ENCODE measurements around the gene RPL14.
"Not testable (repeated sequence)": the region's sequence is repeated elsewhere in the genome, so short reads cannot be mapped to it uniquely, and the experiment has no call there.

Gene RPL14

DNA sequence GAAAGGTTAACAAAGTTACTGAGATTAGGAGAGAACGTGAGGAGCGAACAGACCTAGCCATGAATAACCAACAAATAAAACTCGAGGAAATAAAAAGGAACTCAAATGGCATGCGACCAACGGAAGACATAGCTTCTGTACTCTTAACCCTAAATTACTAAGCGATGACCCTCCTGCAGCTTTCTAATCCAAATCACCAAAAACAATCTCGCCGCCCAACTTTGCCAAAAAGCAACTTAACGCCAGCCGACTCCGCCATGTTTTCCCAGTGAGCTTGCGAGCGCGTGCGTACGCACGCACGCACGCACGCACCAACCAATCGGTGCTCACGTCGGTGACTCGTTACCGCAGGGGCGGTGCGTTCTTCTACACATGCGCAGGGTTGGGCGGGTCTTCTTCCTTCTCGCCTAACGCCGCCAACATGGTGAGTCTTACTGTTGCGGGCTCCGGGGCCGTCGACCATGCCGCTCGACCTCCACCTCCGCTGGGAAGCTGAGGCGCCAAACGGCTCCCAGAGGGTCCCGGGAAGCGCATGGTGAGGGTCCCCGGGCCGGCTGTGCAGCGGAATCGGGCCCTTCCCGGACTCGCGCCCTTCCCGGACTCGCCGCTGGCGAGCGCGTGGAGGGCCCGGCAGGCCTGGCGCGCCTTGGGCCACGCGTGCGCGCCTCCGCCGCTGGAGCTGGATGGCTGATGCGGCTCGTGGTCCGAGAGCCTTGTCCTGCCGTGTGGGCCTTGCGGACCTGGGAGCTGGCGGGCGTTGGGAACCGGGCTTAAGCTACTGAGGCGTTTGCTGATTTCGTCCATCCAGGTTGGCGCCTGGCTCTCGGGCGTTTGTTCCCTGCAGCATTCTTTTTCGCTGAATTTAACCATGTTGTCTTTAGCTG lies at the start of gene RPL14:
RPL14 (plus strand) TSS at position 400 of the 884 bp plus-strand sequence; CDS start at position 533, 133 bp downstream.
- DNase-seq (ENCODE audit: low spot score), result peak; percentile 94

DNA sequence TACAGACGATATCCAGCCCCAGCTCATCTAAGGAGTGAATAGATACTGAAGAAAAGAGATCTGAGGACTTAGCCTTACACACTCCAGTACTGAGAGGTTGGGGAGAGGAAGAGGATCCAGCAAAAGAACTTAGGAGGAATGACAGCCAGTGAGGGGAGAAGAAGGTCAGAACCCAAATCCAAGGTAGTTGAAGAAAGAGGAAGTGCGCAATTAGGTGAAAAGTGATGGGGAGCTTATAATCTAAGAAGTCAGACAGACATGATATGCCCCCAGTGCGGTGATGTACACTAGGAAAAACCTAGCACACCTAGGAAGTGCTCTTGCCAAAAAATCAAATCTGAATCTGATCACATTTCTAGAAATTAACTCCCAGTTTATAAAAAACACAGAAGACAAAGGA lies 49.5 kb upstream of the RPL14 start:
- DNase-seq (ENCODE audit: low spot score), result no peak

DNA sequence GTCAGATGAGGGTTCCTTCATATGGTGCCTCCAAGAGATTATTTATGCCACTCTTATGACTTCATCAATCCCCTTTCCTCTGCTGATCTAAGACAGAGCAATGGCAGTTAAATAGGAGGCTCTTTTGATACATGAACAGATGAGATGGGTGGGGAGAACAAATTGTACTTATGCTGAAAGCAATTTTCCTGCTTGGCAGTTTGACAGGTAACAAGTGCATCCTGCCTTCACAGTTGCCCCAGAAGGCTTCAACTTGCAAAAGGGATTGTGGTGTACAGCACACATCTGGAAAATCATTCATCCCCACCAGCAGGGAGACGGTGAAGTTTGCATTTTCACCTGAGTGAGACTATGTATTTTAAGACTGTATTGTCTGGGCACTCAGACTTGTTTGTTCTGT lies 42.9 kb upstream of the RPL14 start:
- DNase-seq (ENCODE audit: low spot score), result no peak

DNA sequence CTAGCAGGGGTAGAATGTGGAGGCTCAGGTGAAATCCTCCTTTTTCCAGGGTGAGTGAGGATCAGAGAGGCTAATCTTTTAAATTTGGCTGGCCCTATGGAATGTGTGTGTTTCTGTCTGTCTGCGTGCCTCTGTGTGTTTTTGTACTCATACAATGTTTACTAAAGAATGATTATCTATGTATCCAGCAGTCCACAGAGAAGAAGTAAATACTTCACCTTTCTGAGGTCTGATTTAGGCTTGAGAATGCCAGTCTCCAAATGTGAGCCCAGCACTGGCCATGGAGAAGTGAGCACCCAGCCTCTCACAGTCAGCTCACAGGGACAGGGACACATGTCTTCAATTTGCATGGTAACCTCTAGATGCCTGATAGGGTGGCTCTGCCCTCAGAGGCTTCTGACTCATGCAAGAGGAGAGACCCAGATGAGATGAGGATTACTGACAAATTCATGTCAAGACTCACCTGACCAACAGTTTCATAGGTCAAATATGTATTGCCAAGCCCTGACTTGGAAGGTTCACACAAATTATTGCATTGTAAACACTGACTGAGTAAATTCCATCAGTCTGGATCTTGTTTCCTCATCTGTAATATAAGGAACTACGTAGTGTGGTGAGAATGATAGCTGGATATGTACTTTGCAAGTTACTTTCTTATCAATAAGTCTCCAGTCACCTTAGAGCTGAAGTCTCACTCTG lies 39.1 kb upstream of the RPL14 start:
- DNase-seq (ENCODE audit: low spot score), result no peak

DNA sequence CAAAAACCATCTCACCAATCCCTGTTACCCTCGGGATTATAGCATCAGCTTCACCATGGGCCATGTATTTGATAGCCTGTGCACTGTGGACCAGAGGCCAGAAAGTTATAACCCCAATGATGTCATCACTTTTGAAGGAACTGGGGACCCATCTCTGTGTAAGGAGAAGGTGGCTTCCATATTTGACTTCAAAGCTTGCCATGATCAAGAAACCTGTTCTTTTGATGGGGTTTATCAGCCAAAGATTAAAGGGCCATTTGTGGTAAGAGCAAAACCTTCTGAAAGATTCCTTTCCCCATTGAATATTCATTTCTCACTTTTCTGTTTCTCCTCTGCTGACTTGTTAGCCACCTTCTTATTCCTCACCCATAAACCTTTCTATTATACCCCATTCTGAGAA lies 34.3 kb upstream of the RPL14 start:
- DNase-seq (ENCODE audit: low spot score), result no peak

DNA sequence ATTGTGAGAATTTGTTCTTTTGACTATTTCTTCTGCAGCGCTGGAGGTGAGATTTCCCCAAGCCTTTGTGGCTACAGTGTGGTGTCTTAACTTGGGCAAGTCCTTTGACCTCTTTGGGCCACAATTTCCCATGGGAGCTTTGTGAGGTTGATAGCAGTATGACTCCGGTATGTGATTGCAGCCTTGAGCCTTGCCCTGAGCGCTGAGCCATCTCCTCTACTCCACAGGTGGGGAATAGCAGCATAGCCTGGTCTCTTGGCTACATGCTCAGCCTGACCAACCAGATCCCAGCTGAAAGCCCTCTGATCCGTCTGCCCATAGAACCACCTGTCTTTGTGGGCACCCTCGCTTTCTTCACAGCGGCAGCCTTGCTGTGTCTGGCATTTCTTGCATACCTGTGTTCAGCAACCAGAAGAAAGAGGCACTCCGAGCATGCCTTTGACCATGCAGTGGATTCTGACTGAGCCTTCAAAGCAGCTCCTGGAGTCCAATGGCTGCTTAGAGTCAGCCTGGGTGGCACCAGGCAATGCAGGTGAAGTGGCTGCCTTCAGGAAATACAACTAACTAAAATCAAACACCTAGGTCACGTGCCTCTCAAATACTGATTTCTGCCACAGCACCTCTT lies 30.0 kb upstream of the RPL14 start:
- no peak for DNase-seq (ENCODE audit: low spot score)

DNA sequence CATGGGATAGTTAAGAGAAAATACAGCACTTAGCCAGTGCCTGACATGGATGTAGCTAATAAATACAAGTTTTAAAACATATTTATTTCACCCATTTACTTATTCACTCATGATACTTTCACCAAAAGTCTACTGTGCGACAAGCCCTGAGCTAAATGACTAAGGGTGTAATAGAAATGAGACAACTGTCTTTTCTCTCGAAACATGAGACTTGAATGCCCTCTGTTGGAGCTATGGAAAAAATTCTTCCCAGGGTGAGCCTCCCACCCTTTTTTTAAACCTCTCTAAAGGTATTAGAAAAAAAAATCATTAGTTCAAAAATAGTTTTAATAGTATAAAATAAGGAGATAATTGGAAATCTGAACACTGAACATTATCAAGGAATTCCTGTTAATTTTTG lies 24.3 kb upstream of the RPL14 start:
- no peak for DNase-seq (ENCODE audit: low spot score)

DNA sequence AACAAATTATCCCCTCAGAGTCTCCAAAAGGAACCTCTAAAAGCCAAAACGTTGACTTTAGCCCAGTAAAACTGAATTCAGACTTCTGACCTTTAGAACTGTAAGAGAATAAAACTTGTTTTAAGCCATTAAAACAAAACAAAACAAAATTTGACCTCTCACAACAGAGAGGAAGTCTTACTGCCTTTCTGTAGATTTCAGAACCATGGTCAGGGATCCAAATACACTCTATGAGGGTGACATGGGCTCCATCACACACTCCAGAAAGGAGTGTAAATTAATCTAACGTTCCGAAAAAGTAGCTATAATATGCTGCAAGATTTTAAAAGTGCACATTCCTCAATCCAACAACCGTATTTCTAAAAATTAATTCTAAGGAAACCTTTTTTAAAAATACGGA lies 19.2 kb upstream of the RPL14 start:
- no peak for DNase-seq (ENCODE audit: low spot score)

DNA sequence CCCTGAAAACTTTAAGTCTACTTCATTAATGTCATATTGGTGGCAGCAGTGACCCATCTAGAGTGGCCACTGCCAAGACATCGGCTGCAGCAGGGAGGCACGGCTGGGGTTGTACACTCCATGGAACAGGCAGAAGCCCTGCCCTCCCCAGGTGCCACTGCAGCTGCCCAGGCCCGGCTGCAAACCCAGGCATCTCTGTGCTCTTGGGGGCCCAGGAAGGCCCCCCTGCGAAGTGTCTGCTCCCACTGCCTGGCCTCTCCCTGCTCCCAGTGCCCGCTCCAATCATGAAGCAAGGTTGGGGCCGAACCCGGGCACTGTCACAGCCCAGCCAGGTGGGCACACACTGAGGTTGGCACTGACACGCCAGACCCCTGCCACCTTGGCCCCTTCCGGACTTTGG lies 12.1 kb upstream of the RPL14 start:
- DNase-seq (ENCODE audit: low spot score), result no peak

DNA sequence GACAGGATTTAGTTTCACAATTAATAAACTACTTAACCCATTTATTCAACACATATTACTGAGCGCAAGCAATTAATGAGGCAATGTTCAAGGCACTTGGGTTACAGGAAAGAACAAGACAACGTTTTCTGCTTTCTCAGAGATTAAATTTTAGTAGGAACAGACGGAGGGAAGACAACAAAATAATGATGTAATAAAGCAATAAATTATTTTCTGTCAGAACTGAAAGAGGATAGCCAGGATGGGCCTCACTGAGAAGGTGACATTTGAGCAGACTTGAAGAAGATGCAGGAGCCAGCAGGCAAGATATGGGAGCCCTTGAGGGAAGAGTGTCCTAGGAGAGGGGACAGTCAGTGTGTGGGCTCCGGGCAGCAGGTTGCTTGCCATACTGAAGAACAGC lies 11.3 kb upstream of the RPL14 start:
- no peak for DNase-seq (ENCODE audit: low spot score)

DNA sequence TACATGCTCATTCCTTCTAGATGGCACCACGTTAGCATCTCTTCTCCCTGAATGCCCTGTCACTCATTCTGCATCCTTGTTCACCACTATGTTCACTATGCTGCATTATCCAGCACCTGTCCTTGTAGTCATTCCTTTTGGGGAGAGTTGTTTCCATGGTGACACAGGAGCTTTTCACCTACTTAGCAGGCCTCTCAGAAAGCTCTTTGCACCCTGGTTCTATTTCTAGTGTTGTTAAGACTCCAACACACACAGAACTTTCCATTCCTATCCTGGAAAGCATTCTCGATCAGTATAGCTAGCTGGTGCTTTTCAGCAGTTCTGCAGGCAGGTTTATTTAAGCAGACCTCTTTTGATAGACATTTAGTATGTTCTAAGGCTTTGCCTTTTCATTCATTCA lies 6.7 kb upstream of the RPL14 start:
- DNase-seq (ENCODE audit: low spot score), result no peak

DNA sequence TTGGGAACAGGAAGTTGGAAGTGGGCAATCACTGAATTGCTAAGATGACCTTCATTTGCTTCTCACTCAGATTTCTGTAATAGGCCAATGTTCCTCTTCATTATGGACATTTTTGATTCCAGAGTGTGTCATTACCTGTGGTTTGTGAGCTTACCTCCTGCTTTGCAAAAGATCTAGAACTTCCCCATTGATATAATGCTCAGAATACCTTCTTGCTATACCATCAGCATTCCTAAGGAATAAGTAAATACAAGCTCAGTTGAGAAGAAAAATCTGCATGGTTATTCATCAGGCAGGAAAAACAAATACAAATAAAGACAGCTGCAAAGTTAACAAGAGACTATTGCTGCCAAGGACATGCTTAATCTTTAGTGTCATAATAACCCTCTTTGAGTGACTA lies 5.6 kb upstream of the RPL14 start:
- DNase-seq (ENCODE audit: low spot score), result no peak

DNA sequence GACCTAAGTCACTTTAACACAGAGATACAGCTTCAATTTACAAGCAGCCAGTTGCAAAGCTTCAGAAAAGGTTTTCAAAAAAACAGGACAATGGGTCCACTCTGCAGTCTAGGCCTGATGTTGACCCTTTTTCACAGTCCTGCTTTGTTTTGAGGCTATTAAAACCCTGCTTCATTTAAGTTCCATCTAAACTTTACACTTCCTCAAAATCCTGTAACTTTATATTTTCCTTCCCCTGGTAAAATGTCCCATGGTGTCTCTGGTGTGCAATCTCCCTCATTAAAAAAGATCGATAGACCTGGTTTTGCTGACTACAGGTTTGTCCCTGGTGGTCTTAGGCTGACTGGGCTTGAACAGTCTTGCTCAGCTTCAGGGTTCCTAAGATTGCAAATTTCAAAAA lies 5.1 kb upstream of the RPL14 start:
- DNase-seq (ENCODE audit: low spot score), result no peak

DNA sequence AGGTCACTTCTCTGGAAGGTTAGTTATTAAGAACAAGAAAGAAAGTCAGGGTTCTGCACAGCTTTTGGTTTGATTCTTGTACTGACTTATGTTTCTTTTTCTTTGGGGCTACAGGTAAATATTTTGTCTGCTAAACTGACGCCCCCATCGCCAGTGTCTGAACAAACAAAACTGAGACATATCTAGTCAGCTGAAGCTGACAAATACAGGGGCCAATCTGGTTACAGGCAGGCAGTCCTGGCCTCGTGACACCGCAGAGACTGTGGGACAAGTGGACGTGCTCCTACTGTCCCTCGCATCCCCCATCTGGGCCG lies 4.6 kb upstream of the RPL14 start:
- no peak for DNase-seq (ENCODE audit: low spot score)

DNA sequence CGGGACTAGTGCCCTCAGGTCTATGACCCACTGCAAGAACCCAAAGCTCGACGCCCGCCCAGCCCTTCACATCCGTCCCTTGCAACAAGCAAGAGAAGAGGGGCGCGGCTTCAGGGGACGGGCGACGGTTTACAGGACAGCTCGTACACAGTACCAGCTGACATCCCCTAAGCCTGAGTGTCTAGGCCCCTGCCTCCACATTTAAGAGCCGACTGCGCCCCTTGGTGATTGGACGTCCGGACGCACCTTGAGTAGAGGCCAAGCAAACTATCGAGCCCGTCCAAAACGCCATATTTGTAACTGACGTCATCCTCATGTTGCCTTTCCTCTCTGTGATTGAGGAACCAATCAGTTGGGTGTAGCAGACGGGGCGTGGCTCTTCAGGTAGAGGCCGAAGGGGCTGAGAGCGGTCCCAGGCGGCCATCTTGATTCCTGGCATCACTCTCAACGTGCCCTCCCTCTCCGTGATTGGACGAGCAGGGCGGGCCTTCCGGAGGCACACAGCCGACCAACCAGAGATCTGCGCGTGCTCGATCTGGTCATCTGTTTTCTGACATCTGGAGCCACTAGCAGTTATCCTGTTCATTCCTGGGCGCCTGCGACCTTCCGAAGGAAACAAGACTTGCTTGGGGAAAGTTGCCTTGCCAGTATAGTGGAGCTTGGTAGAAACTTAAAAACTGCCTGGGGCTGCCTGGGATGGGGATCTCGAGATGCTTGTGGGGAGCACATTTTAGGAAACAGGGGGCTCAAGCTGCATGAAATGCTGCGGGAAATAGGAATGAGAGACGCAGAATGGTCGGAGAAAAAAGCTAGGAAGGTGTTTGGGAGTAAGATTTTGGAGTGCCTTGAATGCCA lies 4.0 kb upstream of the RPL14 start:
- peak; percentile 97 for DNase-seq (ENCODE audit: low spot score)

DNA sequence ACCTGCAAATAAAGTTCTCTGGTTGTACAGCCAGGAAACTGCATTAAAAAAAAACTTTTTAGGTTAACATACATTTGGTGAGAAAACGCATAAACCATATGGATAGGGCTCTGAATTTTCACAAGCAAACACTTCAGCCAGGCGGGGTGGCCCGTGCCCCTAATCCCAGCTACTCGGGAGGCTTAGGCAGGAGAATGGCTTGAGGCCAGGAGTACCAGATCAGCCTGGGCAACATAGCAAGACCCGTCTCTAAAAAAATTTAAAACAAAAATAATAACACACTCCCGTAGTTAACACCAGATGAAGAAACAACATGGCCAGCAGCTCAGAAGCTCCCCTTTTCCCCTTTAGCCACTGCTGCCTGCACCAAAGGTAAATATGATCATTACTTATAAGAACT lies 3.2 kb upstream of the RPL14 start:
- DNase-seq (ENCODE audit: low spot score), result no peak

DNA sequence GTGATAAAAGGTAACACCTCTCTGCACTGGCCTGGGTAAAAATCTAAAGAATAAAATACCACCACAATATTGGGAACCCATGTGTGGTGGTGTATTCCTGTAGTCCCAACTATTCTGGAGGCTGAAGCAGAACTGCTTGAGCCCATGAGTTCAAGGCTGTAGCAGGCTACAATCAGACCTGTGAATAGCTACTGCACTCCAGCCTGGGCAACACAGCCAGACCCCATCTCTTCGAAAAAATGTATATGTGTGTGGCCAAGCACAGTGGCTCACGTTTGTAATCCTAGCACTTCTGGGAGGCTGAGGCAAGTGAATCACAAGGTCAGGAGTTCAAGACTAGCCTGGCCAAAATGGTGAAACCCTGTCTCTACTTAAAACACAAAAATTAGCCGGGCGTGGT lies 1.8 kb upstream of the RPL14 start:
- DNase-seq (ENCODE audit: low spot score), result no peak

DNA sequence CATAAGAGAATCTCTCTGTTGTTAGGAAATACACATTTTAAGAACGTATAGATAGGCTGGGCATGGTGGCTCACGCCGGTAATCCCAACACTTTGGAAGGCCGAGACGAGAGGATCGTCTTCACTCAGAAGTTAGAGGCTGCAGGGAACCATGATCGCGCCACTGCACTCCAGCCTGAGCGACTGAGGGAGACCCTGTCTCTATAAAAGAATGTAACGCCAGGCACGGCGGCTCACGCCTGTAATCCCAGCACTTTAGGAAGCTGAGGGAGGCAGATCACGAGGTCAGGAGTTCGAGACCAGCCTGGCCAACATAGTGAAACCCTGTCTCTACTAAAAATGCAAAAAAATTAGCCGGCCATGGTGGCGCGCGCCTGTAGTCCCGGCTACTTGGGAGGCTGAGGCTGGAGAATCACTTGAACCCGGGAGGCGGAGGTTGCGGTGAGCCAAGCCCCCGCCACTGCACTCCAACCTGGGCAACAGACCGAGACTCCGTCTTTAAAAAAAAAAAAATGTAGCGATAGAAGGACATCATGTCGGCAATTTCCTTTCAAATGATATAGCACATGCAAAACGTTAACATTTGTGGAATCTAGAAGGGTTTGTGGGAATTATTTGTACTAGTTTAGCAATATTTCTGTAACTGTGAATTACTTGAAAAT lies 730 bp upstream of the RPL14 start:
- DNase-seq (ENCODE audit: low spot score), result no peak

DNA sequence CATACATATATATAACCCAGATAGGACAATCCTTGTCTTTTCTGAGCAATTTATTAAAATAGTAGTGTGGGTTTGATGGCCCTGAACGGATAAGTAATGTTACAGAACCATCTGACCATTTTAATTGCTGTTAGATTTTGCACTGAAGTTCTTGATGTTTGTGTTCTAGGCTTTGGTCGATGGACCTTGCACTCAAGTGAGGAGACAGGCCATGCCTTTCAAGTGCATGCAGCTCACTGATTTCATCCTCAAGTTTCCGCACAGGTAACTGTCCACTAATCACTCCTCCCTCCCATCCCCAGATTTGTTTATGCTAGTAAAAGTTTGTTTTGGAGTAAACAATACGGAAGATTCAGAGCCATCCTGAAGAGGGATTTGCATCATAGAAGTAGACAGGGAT lies 1.3 kb downstream of the RPL14 start:
- no peak for DNase-seq (ENCODE audit: low spot score)

DNA sequence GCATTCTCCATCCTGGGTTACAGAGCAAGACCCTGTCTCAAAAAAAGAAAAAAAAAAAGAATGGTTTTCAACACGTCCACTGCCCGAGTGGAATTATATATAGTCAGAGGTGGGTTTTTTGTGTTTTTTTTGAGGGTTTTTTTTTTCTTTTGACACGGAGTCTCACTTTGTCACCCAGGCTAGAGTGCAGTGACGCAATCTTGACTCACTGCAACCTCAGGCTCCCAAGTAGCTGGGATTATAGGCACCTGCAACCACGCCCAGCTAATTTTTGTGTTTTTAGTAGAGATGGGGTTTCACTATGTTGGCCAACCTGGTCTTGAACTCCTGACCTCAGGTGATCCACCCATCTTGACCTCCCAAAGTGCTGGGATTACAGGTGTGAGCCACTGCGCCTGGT lies 3.3 kb downstream of the RPL14 start:
- DNase-seq (ENCODE audit: low spot score), result not testable (repeated sequence)

DNA sequence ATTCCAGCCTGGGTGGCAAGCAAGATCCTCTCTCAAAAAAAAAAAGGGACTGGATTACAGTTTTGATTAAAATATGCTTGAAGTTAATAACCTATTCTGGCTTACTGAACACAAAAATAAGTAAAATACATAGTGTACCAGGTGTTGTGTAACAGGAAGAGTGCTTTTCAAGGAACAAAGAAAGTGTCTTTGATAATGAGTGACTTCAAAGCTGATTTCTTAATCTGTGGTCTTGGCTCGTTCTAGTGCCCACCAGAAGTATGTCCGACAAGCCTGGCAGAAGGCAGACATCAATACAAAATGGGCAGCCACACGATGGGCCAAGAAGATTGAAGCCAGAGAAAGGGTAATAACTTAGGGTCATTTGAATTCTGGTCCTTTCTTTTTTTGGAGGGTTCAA lies 4.0 kb downstream of the RPL14 start:
- DNase-seq (ENCODE audit: low spot score), result no peak

DNA sequence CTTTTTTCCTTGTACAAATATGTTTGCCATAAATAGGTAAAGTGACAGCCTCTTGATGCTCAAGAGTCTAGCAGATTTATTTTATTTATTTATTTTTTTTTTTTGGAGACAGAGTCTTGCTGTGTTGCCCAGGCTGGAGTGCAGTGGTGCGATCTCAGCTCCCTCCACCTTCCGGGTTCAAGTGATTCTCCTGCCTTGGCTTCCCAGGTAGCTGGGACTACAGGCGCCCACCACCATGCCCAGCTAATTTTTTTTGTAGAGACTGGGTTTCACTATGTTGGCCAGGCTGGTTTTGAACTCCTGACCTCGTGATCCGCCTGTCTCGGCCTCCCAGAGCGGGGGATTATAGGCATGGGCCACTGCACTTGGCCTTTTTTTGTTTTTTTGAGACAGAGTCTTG lies 5.7 kb downstream of the RPL14 start:
- not testable (repeated sequence) for DNase-seq (ENCODE audit: low spot score)
